ENCODE data around the gene BTBD1. TPM values are rescaled to one million over a fixed set of nuclear protein-coding genes. Genes with fewer than 3 reads are reported as not detected.
"Not testable (repeated sequence)": the region's sequence is repeated elsewhere in the genome, so short reads cannot be mapped to it uniquely, and the experiment has no call there.

Gene BTBD1
- total RNA-seq, 1 experiment from 2014 or later: 80.0 TPM

GRCh38 chr15:83036253-83036652, 30.8 kb downstream of the BTBD1 start (continued):
- TF ChIP-seq REST (IDR thresholded peaks at IDR 0.05; ENCODE audit: low read depth) (no peak), POLR2A (IDR thresholded peaks at IDR 0.05; ENCODE audit: borderline replicate concordance, extremely low read depth, insufficient read depth, insufficient read length) (no peak), ELF1 (IDR thresholded peaks at IDR 0.05; ENCODE audit: borderline replicate concordance, low read depth) (no peak), EZH2phosphoT487 (IDR thresholded peaks at IDR 0.05; ENCODE audit: borderline replicate concordance) (no peak), EZH2 (IDR thresholded peaks at IDR 0.05) (no peak)

GRCh38 chr15:83031234-83031633, 35.8 kb downstream of the BTBD1 start:
- H3K4me3 ChIP-seq (replicated peaks in 1 of 2; ENCODE audit: low read depth in 1 of 2, low read length in 2 of 2); DNase-seq (ENCODE audit: low read depth, low spot score); H3K4me2 ChIP-seq (ENCODE audit: low read length); BruUV-seq (replicated peaks); H4K20me1 ChIP-seq (ENCODE audit: insufficient read depth); H2AFZ ChIP-seq (ENCODE audit: low read depth, low read length, poor library complexity, severe bottlenecking); H3K9me3 ChIP-seq (ENCODE audit: control insufficient read depth in 1 of 2, insufficient read depth in 1 of 2, low read depth in 1 of 2, low read length in 2 of 2); RAD21 ChIA-PET (ENCODE audit: low non-redundant PET in 1 of 2, low total read pairs in 2 of 2, uncharacterized antibody in 2 of 2, unreplicated experiment in 2 of 2); CTCF ChIA-PET; ATAC-seq; intact Hi-C loops (cut with micrococcal nuclease); H3K9ac ChIP-seq (ENCODE audit: low read length); H3K9me2 ChIP-seq (ENCODE audit: insufficient read depth); H3K27me3 ChIP-seq (ENCODE audit: insufficient read depth, low read length); POLR2A ChIA-PET; H3K27ac ChIP-seq (ENCODE audit: low read depth, low read length): not testable (repeated sequence)
- Histone ChIP-seq H3K36me3 (ENCODE audit: control insufficient read depth in 1 of 2, insufficient read depth in 2 of 2, low read length in 2 of 2) (peaks cover 7 to 17% of the 10 kb centered on the region in 2 experiments), H3K79me2 (ENCODE audit: insufficient read depth, low read length) (peaks cover 95% of the 10 kb centered on the region), H3K4me1 (ENCODE audit: control insufficient read depth in 1 of 2, insufficient read depth in 2 of 2, low read length in 2 of 2) (peaks cover 16 to 23% of the 10 kb centered on the region in 2 experiments)

Data from HCT116 (cell line).